ENCODE measurements around the gene SRGAP2C. TPM values are rescaled to one million over a fixed set of nuclear protein-coding genes. Genes with fewer than 3 reads are reported as not detected.
"Not testable (repeated sequence)": the region's sequence is repeated elsewhere in the genome, so short reads cannot be mapped to it uniquely, and the experiment has no call there.

Gene SRGAP2C
- polyA plus RNA-seq (2013, experiment 1 of 4), result 14.9 TPM
- 12.7 TPM for polyA plus RNA-seq (2013, experiment 2 of 4)
- polyA plus RNA-seq (2013, experiment 3 of 4), result 12.8 TPM
- polyA plus RNA-seq (2013, experiment 4 of 4), result 13.5 TPM

DNA sequence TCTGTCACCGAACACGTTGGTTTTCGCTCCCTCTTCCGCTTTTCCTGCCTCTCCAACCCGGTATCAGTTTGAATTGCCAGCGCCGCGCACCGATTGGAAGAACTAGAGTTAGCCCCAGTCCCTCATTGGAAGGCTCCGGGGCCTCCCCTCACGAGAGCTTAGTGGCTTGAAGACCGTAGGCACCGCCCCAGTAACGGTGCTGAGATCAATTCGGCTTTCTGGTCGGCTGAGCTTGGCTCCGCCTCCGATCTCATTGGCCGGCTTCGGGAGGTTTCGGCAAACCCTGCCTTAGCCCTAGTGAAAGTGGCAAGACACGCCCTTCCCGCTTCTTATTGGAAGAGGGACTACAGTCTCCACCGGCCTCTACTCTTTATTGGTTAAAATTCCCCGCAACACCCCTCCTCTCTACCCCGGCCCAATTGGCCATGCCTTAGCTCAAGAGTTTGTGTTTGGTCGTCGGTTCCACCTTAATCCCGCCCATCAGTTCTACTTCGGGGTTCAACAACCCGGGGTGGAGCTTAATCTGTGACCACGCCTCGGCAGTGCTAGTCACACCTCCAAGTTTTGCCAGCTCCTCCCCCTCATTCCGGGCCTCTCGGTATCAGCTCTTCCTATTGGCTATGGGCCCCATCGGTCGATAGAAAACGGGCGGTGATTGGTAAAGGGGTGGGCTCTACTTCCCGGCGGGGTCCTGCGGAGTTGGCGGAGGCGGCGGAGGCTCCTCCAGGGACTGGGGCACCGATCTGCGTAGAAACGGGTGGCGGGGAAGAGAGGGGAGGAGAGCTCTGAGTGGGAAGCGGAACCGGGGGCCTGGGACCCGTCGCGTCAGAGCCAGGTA is at the start of gene SRGAP2C, which contains the start of gene FAM72B:
SRGAP2C (plus strand) TSS at position 686 of the 838 bp plus-strand sequence. CDS start 2,472 bp downstream, outside the sequence.
FAM72B (minus strand) TSS at position 51 of the 838 bp plus-strand sequence. CDS start 851 bp downstream, outside the sequence.
- H3K4me3 ChIP-seq (ENCODE audit: insufficient read depth, low read depth, low read length), result peak within 1 kb of the TSS; percentile 27
- not testable (repeated sequence) for H3K27ac ChIP-seq (ENCODE audit: insufficient read depth, low read depth, low read length, poor library complexity, severe bottlenecking); H3K9me3 ChIP-seq (ENCODE audit: control insufficient read depth, low read length); H3K4me1 ChIP-seq (ENCODE audit: control insufficient read depth, insufficient read depth, low read length); H3K36me3 ChIP-seq (ENCODE audit: control insufficient read depth, insufficient read depth, low read length); H3K27me3 ChIP-seq (ENCODE audit: control insufficient read depth, insufficient read depth, low read length, poor library complexity, severe bottlenecking)
- 0% methylated on average over 24 to 31 of the region's 54 CpGs for WGBS, 2 experiments

DNA sequence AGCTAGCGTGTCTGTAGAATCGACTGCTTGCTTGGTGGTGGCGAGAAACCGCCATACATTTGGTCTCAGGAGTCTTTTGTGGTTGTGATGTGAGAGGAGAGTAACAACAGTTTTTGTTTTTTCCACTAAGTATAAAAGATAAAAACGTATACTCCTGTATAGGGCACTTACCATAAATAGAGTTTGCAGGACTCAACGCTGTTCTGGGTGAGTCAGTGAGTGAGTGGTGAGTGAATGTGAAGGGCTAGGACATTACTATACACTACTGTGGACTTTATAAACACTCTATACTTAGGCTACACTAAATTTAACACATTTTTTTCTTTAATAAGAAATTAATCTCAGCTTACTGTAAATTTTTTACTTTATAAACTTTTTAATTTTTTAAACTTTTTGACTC is 44.4 kb upstream of the SRGAP2C start:
- H3K4me3 ChIP-seq (ENCODE audit: insufficient read depth, low read depth, low read length); H3K4me1 ChIP-seq (ENCODE audit: control insufficient read depth, insufficient read depth, low read length); H3K36me3 ChIP-seq (ENCODE audit: control insufficient read depth, insufficient read depth, low read length); H3K27ac ChIP-seq (ENCODE audit: insufficient read depth, low read depth, low read length, poor library complexity, severe bottlenecking); H3K9me3 ChIP-seq (ENCODE audit: control insufficient read depth, low read length); H3K27me3 ChIP-seq (ENCODE audit: control insufficient read depth, insufficient read depth, low read length, poor library complexity, severe bottlenecking): not testable (repeated sequence)
- WGBS, 2 experiments, result no CpG with 5 or more reads among the region's 6 CpGs

DNA sequence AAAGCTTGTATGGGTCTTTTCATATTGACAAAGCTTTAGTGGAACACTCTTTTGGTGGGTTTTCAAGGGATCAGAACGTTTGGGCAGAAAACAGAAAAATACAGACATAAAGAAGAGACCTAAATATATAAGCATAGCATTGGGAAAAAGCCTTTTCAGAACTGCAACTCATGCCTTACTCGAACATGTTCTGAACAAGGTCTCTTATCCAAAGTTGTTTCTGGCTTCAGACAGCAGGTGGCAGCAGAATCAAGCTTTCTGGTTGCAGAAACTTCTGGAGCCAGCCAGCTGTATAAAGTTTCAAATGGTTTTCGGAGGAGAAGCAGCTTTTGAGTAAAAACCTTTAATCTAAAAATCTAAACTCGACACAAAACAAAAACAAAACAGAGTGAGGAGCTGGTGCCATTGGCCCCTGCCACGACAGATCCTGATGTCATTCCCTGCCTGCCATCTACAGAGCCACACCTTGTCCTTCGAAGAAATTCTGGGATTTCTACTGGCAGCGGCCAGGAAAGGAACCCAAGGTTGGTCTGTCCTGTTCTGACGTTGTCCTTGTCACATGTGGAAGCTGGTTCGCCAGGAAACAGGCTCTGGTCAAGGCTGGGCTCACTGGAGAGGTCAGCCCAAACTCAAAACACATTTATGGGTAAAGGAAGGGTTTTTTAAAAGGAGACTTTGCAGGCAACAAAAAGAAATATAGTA is 36.1 kb upstream of the SRGAP2C start:
- not testable (repeated sequence) for H3K36me3 ChIP-seq (ENCODE audit: control insufficient read depth, insufficient read depth, low read length); H3K4me3 ChIP-seq (ENCODE audit: insufficient read depth, low read depth, low read length); H3K9me3 ChIP-seq (ENCODE audit: control insufficient read depth, low read length); H3K27me3 ChIP-seq (ENCODE audit: control insufficient read depth, insufficient read depth, low read length, poor library complexity, severe bottlenecking); H3K4me1 ChIP-seq (ENCODE audit: control insufficient read depth, insufficient read depth, low read length); H3K27ac ChIP-seq (ENCODE audit: insufficient read depth, low read depth, low read length, poor library complexity, severe bottlenecking)
- no CpG with 5 or more reads among the region's 9 CpGs for WGBS, 2 experiments

DNA sequence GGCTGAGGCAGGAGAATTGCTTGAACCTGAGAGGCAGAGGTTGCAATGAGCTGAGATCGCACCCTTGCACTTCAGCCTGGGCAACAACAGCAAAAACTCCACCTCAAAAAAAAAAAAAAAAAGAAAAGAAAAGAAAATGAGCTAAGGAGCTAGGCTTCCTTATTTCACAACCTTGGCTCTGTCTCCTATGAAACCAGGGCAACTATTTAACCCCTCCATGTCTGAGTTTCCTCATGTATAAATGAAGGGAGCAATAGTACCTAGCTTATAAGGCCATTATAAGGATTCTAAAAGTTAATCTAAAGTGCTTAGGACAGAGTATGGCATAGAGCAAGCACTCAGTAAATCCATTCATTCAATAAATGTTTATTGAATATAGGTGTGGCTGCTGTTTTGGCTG is 33.5 kb upstream of the SRGAP2C start:
- H3K4me3 ChIP-seq (ENCODE audit: insufficient read depth, low read depth, low read length); H3K4me1 ChIP-seq (ENCODE audit: control insufficient read depth, insufficient read depth, low read length); H3K9me3 ChIP-seq (ENCODE audit: control insufficient read depth, low read length); H3K27me3 ChIP-seq (ENCODE audit: control insufficient read depth, insufficient read depth, low read length, poor library complexity, severe bottlenecking); H3K36me3 ChIP-seq (ENCODE audit: control insufficient read depth, insufficient read depth, low read length); H3K27ac ChIP-seq (ENCODE audit: insufficient read depth, low read depth, low read length, poor library complexity, severe bottlenecking): not testable (repeated sequence)
- WGBS, 2 experiments, result no CpG with 5 or more reads among the region's 1 CpG

DNA sequence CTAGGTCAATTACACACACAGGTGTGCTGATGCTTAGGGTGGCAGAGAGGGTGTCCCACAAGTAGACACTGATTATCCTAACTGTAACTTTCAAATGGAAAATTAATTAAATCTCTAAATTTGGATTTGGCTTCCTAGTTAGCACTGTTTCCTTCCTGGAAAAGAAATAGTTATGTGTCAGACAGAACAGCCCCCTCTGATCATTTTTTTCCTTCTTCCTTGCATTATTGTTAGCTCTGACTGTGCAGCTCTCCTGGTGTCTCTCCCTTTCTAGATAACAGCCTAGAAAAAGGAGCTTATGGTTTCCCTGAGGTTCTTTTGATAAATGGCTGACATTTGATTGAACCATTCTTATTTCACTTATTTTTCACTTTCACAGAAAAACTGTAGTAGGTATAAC is 32.0 kb upstream of the SRGAP2C start:
- H3K27me3 ChIP-seq (ENCODE audit: control insufficient read depth, insufficient read depth, low read length, poor library complexity, severe bottlenecking); H3K27ac ChIP-seq (ENCODE audit: insufficient read depth, low read depth, low read length, poor library complexity, severe bottlenecking); H3K4me1 ChIP-seq (ENCODE audit: control insufficient read depth, insufficient read depth, low read length); H3K9me3 ChIP-seq (ENCODE audit: control insufficient read depth, low read length); H3K36me3 ChIP-seq (ENCODE audit: control insufficient read depth, insufficient read depth, low read length); H3K4me3 ChIP-seq (ENCODE audit: insufficient read depth, low read depth, low read length): not testable (repeated sequence)

DNA sequence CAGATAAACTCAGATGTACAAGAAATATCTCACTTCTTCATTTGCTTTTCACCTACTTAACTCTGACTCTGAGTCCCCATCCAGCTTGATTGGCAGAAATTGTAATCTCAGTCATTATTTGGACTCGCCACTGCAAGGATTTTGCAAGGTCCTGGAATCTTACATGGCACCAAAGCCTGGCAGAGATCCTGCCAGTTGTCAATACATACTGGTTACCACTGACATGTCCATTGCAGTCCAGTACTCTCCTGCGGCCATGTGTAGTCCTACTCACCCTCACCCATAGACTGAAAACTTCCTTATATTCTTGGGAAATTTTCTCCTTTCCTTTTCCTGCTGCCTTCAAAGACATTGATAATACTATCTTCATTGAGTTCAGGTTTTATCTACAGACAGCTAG is 30.0 kb upstream of the SRGAP2C start:
- not testable (repeated sequence) for H3K4me1 ChIP-seq (ENCODE audit: control insufficient read depth, insufficient read depth, low read length); H3K27me3 ChIP-seq (ENCODE audit: control insufficient read depth, insufficient read depth, low read length, poor library complexity, severe bottlenecking); H3K36me3 ChIP-seq (ENCODE audit: control insufficient read depth, insufficient read depth, low read length); H3K4me3 ChIP-seq (ENCODE audit: insufficient read depth, low read depth, low read length); H3K9me3 ChIP-seq (ENCODE audit: control insufficient read depth, low read length); H3K27ac ChIP-seq (ENCODE audit: insufficient read depth, low read depth, low read length, poor library complexity, severe bottlenecking)
- WGBS, 2 experiments, result 71 to 90% methylated on average over 1 of the region's 2 CpGs

DNA sequence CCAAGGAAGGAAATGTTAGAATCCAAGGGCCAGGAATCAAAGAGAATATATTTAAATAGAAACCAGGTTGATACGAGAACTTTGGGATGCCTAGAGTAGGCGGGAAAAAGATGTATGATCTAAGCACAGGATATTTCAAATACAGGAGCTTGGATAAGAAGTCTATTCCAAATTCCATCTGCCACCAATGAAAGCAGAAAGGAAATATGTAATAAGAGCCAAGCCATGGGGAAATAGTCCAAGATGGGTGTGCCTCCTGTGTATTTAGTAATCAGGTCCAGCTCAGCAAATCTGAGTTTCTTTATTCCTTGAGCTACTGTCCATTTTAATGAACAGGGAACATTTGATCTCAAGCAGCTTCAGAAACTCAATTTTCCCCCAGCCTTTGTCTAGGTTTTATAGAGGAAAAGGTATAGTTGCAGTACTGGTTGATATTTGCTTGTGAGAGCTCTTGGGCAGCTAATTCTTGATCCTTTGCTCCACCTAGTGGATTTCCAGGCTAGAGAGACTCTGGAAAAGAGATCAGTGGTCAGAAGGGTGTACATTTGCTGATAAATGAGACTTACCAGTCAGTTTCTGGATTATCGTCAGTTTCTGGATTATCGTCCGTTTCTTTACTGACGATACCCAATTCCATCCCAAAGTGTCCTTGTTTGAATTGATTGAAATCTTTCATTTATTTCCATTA is 29.0 kb upstream of the SRGAP2C start:
- not testable (repeated sequence) for H3K27me3 ChIP-seq (ENCODE audit: control insufficient read depth, insufficient read depth, low read length, poor library complexity, severe bottlenecking); H3K4me3 ChIP-seq (ENCODE audit: insufficient read depth, low read depth, low read length); H3K27ac ChIP-seq (ENCODE audit: insufficient read depth, low read depth, low read length, poor library complexity, severe bottlenecking); H3K4me1 ChIP-seq (ENCODE audit: control insufficient read depth, insufficient read depth, low read length); H3K36me3 ChIP-seq (ENCODE audit: control insufficient read depth, insufficient read depth, low read length); H3K9me3 ChIP-seq (ENCODE audit: control insufficient read depth, low read length)
- 93 to 96% methylated on average over 4 to 5 of the region's 6 CpGs for WGBS, 2 experiments

DNA sequence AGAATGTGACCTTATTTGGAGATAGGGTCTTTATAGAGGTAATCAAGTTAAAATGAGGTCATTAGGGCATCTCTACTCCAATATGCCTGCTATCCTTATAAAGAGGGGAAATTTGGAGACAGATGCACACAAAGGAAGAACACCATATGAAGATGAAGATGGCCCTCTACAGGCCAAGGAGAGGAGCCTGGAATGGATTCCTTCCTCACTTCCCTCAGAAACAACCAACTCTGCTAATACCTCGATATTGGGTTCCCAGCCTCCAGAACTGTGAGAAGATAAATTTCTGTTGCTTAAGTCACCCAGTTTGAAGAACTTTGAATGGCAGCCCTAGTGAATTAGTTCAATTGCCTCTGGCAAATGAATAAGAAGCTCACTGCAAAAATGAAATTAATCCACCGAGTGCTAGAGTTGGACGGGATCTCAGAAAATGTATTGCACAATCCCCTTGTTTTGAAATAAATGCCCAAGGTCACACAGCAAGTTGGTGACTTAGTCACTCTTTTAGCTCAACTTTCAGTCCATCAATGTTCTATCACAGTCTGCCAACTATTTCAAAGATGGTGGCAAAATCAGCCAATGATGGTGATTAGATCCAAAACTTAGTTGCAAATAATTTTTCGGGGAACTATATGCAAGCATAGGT is 27.7 kb upstream of the SRGAP2C start:
- not testable (repeated sequence) for H3K4me1 ChIP-seq (ENCODE audit: control insufficient read depth, insufficient read depth, low read length); H3K4me3 ChIP-seq (ENCODE audit: insufficient read depth, low read depth, low read length); H3K9me3 ChIP-seq (ENCODE audit: control insufficient read depth, low read length); H3K27ac ChIP-seq (ENCODE audit: insufficient read depth, low read depth, low read length, poor library complexity, severe bottlenecking); H3K36me3 ChIP-seq (ENCODE audit: control insufficient read depth, insufficient read depth, low read length); H3K27me3 ChIP-seq (ENCODE audit: control insufficient read depth, insufficient read depth, low read length, poor library complexity, severe bottlenecking)
- no CpG with 5 or more reads among the region's 4 CpGs for WGBS, 2 experiments

DNA sequence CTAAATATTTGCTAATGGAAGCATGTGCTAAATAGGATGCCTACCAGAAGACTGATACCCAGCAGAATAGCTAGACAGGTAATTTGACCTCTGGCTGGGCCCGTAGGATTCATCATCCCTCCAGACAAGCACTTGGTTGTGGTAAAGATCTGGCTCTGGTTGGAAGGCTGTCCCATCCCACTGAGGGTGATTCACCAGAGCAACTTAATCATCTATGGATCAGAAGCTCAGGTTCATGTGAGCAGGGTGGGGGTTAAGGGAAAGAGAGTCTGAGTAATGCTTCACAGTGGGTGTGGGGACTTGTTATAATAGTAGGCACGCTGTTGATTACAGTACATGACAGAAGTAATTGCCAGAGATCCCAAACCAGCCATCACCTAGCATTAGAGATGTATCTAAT is 27.2 kb upstream of the SRGAP2C start:
- WGBS, 2 experiments, result no CpG with 5 or more reads among the region's 2 CpGs
- H3K4me3 ChIP-seq (ENCODE audit: insufficient read depth, low read depth, low read length); H3K27me3 ChIP-seq (ENCODE audit: control insufficient read depth, insufficient read depth, low read length, poor library complexity, severe bottlenecking); H3K4me1 ChIP-seq (ENCODE audit: control insufficient read depth, insufficient read depth, low read length); H3K36me3 ChIP-seq (ENCODE audit: control insufficient read depth, insufficient read depth, low read length); H3K27ac ChIP-seq (ENCODE audit: insufficient read depth, low read depth, low read length, poor library complexity, severe bottlenecking); H3K9me3 ChIP-seq (ENCODE audit: control insufficient read depth, low read length): not testable (repeated sequence)

DNA sequence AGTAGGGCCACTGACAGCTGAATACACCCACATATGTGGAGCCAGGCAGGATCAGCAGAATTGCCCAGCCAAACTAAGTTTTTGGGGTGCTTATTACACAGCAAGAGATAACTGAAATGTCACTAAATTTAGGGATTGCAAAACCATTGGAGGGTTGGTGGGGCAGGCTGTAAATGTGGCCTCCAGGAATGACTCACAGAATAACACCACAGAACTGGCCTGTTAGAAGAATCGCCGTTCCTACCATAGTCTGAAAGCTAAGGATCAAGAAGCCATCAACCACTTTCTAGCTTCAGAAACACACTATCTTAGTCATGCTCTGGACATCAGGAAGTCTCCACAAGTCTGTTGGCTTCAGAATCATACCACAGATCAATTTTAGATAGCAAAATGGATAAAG is 24.7 kb upstream of the SRGAP2C start:
- not testable (repeated sequence) for H3K36me3 ChIP-seq (ENCODE audit: control insufficient read depth, insufficient read depth, low read length); H3K4me3 ChIP-seq (ENCODE audit: insufficient read depth, low read depth, low read length); H3K4me1 ChIP-seq (ENCODE audit: control insufficient read depth, insufficient read depth, low read length); H3K9me3 ChIP-seq (ENCODE audit: control insufficient read depth, low read length); H3K27me3 ChIP-seq (ENCODE audit: control insufficient read depth, insufficient read depth, low read length, poor library complexity, severe bottlenecking); H3K27ac ChIP-seq (ENCODE audit: insufficient read depth, low read depth, low read length, poor library complexity, severe bottlenecking)
- WGBS, 2 experiments, result 100% methylated on average over 1 of the region's 2 CpGs; no CpG with 5 or more reads in 1 of the 2 experiments

All from ectodermal cell (in vitro differentiated cells).